NCI-H1417 (cell line): ENCODE data around the gene GLB1L3.
"Not testable (repeated sequence)": the region's sequence is repeated elsewhere in the genome, so short reads cannot be mapped to it uniquely, and the experiment has no call there.

Experiments used
- DNase-seq, 3 experiments: peaks; one replicate each; lab custom pipeline; 2025; lab: John Stamatoyannopoulos, UW

The GLB1L3 gene

DNA sequence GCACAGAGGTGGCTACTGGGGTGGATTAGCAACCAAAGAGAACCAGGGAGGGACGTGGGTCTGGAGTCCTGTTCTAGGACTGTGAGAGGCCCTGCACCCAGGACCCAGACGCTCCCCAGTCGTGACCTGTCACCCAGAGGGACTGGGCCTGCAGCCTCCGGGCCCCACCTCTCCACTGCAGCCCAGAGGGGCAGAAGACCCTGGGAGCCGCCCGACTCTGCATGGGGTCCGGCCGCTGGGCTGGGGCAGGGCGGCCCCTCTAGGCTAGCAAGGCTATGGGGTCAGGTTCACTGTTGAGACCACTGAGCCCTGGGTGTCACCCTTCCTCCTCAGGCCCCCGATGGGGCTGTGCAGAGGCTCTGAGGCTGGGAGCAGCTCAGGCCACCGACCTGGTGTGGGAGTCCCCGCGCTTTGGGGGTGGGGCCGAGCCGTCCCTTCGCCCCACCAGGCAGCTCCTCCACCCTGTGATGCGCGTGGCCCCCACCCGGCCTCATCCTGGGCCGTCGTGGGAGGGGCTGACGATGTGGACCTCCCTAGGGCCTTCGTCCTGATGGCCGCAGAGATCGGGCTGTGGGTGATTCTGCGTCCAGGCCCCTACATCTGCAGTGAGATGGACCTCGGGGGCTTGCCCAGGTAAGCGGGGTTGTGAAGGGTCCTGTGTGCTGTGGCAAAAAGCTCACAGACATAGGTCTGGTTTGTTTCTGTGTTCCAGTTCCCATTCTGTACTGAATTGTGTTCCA, 68.5 kb downstream of the GLB1L3 start:
- not testable (repeated sequence) for DNase-seq

DNA sequence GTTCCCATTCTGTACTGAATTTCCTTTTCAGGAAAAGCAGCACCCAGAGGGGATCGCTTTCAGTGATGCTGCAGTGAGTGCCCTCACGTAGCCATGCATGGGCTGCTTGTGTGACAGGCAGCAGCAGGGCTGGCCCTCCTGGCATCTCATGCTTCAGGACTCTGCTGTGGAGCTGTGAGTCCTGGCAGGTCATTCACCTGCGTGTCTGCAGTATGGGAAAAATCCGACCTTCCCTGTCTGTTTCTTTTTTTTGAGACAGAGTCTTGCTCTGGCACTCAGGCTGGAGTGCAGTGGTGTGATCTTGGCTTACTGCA, 69.0 kb downstream of the GLB1L3 start:
- DNase-seq = no peak

- DNase-seq = peak in 1 of 3 experiments; percentile 61
Measured at GRCh38 chr11:134346101-134346975, 70.2 kb downstream of the GLB1L3 start.

GRCh38 chr11:134346976-134347350, 70.8 kb downstream of the GLB1L3 start:
- no peak for DNase-seq

DNA sequence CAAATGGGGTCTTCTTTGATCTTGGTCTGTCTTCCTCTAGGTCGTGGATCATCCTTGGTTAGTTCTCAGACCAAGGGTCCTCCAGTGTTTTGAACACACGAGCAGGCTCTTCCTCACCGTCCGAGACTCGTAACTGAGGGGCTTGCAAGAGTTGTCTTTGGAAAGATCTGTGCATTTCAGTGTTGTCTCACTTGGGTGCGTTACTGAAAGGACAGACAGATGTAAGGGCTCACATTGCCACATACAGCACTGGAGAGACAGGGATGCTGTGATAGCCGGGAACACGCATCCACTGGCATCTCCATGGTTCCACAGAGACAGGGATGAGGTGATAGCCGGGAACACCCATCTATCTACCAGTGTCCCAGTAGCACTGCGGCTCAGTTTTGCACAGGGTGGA, 71.3 kb downstream of the GLB1L3 start:
- DNase-seq = no peak

- DNase-seq = no peak
Measured at GRCh38 chr11:134349109-134349801, 73.1 kb downstream of the GLB1L3 start.

GRCh38 chr11:134349802-134350355, 73.7 kb downstream of the GLB1L3 start:
- DNase-seq = no peak

GRCh38 chr11:134350381-134350780, 74.2 kb downstream of the GLB1L3 start:
- DNase-seq = no peak

DNA sequence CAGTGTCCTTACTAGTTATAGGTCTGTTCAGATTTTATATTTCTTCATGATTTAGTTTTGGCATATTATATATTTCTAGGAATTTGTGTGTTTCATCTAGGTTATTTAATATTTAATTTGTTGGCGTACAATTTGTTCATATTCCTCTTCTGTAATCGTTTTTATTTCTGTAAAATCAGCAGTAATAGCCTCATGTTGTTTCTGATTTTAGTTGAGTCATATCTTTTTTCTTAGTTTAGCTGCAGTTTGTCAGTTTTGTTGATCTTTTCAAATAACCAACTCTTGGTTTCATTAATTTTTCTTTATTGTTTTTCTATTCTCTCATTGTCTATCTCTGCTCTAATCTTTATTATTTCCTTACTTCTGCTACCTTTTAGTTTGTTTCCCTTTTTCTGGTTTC, 75.9 kb downstream of the GLB1L3 start:
- no peak for DNase-seq

DNA sequence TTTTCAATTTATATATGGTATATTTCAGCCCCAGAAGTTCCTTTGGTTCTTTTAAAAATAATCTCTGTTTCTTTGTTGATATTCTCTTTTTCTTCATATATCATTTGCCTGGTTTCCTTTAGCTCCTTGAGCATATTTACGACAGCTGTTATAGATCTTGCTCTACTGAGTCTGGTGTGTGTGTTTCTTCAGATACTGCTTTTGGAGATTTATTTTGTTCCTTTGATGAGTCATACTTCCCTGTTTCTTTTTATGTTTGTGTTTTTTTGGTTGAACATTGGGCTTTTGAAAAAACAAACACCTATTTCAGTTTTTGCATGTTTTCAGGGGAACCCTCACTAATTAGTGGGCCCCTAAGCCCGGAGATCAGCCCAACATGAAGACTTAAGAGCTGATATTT, 79.0 kb downstream of the GLB1L3 start:
- no peak for DNase-seq

GRCh38 chr11:134355656-134356055, 79.5 kb downstream of the GLB1L3 start:
- DNase-seq = no peak

DNA sequence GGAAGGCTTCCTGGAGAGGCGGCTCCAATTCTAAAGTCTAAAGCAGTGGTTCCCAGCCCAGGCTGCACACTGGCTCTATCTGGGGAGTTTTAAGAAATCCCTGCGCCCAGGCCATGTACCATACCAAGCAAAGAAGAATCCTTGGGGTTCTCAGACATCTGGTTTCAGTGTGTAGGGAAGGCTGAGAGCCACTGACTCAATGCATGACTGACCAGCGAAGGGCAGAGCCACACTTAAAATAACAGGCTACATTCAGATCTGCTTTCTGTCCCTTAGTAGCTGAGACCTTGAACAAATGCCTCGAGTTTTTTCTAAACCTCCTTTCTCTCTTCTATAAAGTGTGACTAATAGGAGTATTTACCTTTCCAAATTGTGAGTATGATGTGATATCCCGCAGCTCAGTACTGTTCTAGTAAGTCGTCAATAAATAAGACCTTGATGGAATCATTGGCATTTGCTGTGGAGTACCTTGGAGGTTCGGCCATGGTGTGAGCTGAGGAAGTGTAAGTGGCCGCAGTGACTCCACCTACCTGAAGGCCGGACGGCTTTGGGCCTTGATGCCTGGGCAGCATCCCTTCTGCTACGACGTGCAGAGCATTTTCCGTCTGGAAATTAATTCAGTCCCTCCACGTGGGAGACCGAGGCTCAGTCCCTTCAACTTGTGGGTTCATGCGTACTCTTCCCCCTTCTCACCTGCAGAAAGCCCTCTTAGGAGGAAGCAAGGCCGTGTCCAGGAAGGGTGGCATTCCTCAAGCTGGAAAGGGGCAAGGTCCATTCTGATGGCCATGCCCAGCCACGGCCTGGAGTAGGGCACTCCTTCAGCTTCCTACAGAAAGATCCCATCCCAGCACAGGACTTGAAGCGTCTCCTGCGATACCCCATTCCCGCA, 80.7 kb downstream of the GLB1L3 start:
- DNase-seq = no peak

GRCh38 chr11:134357545-134357839, 81.3 kb downstream of the GLB1L3 start:
- DNase-seq = no peak

- no peak for DNase-seq
Measured at GRCh38 chr11:134358165-134358855, 82.1 kb downstream of the GLB1L3 start.

- no peak for DNase-seq
Measured at GRCh38 chr11:134358856-134359490, 82.8 kb downstream of the GLB1L3 start.

- DNase-seq = no peak
Measured at GRCh38 chr11:134359646-134360045, 83.5 kb downstream of the GLB1L3 start.

DNA sequence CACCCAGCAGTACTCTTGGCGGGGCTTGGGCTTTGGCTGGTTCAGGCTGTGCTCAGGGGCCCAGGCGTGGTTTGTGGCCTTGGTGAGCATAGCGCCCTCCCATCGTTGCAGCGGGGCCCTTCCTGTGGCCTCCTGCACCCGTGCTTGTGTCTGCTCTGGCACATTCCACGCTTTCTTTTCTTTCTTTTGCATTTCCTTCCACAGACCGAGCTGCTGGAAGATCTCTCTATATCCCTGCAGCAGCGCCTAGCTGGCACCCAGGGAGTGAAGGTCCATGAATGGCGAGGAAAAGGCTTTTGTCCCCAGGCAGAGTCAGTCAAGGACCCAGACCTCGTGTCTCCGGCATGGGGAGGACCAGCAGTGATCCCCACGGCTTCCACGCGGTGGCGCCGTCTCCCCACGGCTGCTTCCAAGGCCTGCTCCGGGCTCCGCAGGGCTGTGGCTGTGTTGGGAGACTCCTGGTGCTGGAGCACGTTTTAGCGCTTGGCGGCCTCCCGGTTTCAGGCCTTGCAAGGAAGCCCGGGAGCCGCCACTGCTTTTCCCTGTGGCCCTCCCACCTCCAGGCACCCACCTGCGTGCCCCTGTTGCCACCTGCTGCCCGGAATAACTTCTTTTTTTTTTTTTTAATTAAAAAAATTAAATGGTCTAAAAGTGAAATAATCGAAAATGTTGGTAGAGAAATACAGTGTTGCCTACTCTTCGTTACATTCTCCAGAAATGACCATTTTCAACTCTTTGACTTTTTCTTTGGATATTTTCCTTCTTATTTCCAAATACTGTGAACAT, 84.1 kb downstream of the GLB1L3 start:
- peak in 1 of 3 experiments; percentile 89 for DNase-seq

DNA sequence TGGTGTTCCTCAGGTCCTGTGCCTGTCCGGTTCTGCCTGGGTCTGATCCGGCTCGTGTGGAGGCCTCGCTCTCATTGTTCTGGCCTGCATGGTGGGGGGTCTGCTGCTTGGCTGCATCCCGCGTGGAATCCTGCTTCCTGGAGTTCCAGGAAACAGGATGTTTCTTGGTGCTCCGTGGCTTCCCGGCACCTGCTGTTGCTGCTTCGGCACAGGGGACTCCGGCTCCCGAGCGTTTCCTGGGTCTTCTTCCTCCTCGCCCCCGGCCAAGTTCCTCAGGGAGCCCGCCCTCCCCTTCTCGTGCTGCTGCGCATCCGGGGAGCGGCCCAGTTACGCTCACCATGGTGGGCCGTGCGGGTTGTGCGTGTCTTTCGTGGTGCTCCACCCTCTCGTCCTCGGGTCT, 85.5 kb downstream of the GLB1L3 start:
- no peak for DNase-seq

- DNase-seq = no peak
Measured at GRCh38 chr11:134362192-134362901, 86.2 kb downstream of the GLB1L3 start.
